NCI-H446 treated with DMSO at 0.1 percent for 48 hours (cell line): ENCODE measurements around the gene XXYLT1.
"Not testable (repeated sequence)": the region's sequence is repeated elsewhere in the genome, so short reads cannot be mapped to it uniquely, and the experiment has no call there.

Source experiments
- DNase-seq: peaks from one replicate; lab custom pipeline; 2025; lab: John Stamatoyannopoulos, UW

Gene XXYLT1

GRCh38 chr3:195250473-195251251, 20.3 kb downstream of the XXYLT1 start:
- no peak for DNase-seq

GRCh38 chr3:195249858-195250464, 21.0 kb downstream of the XXYLT1 start:
- DNase-seq = no peak

GRCh38 chr3:195249057-195249770, 21.7 kb downstream of the XXYLT1 start:
- no peak for DNase-seq

- no peak for DNase-seq
These were observed 22.7 kb downstream of the XXYLT1 start for GRCh38 chr3:195248281-195248680.

- no peak for DNase-seq
These were observed 23.1 kb downstream of the XXYLT1 start for GRCh38 chr3:195247863-195248189.

- DNase-seq = peak; percentile 36
These were observed 23.7 kb downstream of the XXYLT1 start for GRCh38 chr3:195247086-195247862.

GRCh38 chr3:195246581-195246995, 24.4 kb downstream of the XXYLT1 start:
- peak; percentile 96 for DNase-seq

GRCh38 chr3:195245531-195245951, 25.4 kb downstream of the XXYLT1 start:
- DNase-seq = no peak

- no peak for DNase-seq
These were observed 29.2 kb downstream of the XXYLT1 start for GRCh38 chr3:195241592-195242355.

GRCh38 chr3:195240939-195241338, 30.0 kb downstream of the XXYLT1 start:
- DNase-seq = no peak

GRCh38 chr3:195240171-195240701, 30.7 kb downstream of the XXYLT1 start:
- peak; percentile 89 for DNase-seq

- no peak for DNase-seq
These were observed 31.8 kb downstream of the XXYLT1 start for GRCh38 chr3:195239121-195239520.

- DNase-seq = no peak
These were observed 32.3 kb downstream of the XXYLT1 start for GRCh38 chr3:195238586-195239118.

GRCh38 chr3:195238081-195238571, 32.8 kb downstream of the XXYLT1 start:
- DNase-seq = no peak

- DNase-seq = no peak
These were observed 34.0 kb downstream of the XXYLT1 start for GRCh38 chr3:195236801-195237570.

GRCh38 chr3:195236076-195236798, 34.7 kb downstream of the XXYLT1 start:
- no peak for DNase-seq

GRCh38 chr3:195230244-195230643, 40.7 kb downstream of the XXYLT1 start:
- DNase-seq = no peak

GRCh38 chr3:195228886-195229285, 42.1 kb downstream of the XXYLT1 start:
- not testable (repeated sequence) for DNase-seq

- DNase-seq = no peak
These were observed 43.1 kb downstream of the XXYLT1 start for GRCh38 chr3:195227871-195228270.
